ENCODE measurements around the gene SERTAD2.

SERTAD2 gene

GRCh38 chr2:64658269-64658668, 4.6 kb upstream of the SERTAD2 start:
- TF ChIP-seq CTCF (IDR thresholded peaks at IDR 0.05): no peak

DNA sequence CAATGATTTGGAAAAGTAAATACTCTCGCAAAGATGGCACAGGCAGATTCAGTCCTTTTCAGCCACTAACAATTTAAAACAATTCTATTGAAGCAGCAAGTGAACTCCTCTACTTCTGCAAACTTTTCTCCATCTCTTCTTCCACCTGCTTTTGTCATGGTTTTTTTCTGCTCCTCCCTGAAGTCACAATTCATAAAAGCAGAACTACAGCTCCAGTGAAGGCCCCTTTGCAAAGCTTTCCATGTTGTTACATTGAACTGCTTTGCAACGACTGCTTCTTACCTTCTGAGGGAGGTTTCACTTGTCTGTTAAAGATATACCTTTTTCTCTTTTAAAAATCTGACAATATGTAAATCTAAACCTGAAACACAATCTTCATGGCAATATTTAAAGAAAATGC, 3.7 kb upstream of the SERTAD2 start:
- TF ChIP-seq CTCF (IDR thresholded peaks at IDR 0.05): no peak

- no peak for TF ChIP-seq CTCF (IDR thresholded peaks at IDR 0.05)
Measured at GRCh38 chr2:64656379-64656778, 2.7 kb upstream of the SERTAD2 start.

GRCh38 chr2:64655873-64656272, 2.2 kb upstream of the SERTAD2 start:
- no peak for TF ChIP-seq CTCF (IDR thresholded peaks at IDR 0.05)

- TF ChIP-seq CTCF (IDR thresholded peaks at IDR 0.05): peak; percentile 14; the same call in 1 of the 2 replicates
Measured at GRCh38 chr2:64655018-64655664, 1.4 kb upstream of the SERTAD2 start.

- TF ChIP-seq CTCF (IDR thresholded peaks at IDR 0.05): no peak
Measured at GRCh38 chr2:64654063-64654811, 524 bp upstream of the SERTAD2 start.

- TF ChIP-seq CTCF (IDR thresholded peaks at IDR 0.05): no peak
Measured at GRCh38 chr2:64652231-64653108, 1.2 kb downstream of the SERTAD2 start.

Measured in LNCAP (cell line).